CD4-positive, alpha-beta T cell treated with Interleukin-6 for 4 hours (primary cell): ENCODE measurements around the gene ADSS1.
"Not testable (repeated sequence)": the region's sequence is repeated elsewhere in the genome, so short reads cannot be mapped to it uniquely, and the experiment has no call there.

Experiments used
- DNase-seq: peaks from one replicate; pipeline ENCODE4 v3.0.0-alpha.2; 2020; ENCODE audit warnings: mixed read lengths

The ADSS1 gene

GRCh38 chr14:104718147-104718546, 5.9 kb upstream of the ADSS1 start:
- DNase-seq = no peak

GRCh38 chr14:104718871-104719270, 5.2 kb upstream of the ADSS1 start:
- DNase-seq = no peak

- DNase-seq = no peak
These were observed 4.7 kb upstream of the ADSS1 start for GRCh38 chr14:104719343-104719742.

- no peak for DNase-seq
These were observed 2.3 kb upstream of the ADSS1 start for GRCh38 chr14:104721505-104722431.

- no peak for DNase-seq
These were observed 935 bp upstream of the ADSS1 start for GRCh38 chr14:104722938-104723650.

- DNase-seq = peak; percentile 31
These were observed 465 bp downstream of the ADSS1 start for GRCh38 chr14:104724407-104724980.

- no peak for DNase-seq
These were observed 1.1 kb downstream of the ADSS1 start for GRCh38 chr14:104724981-104725771.

GRCh38 chr14:104725772-104726548, 1.9 kb downstream of the ADSS1 start:
- no peak for DNase-seq

- DNase-seq = no peak
These were observed 2.8 kb downstream of the ADSS1 start for GRCh38 chr14:104726600-104727451.

- no peak for DNase-seq
These were observed 4.6 kb downstream of the ADSS1 start for GRCh38 chr14:104728631-104729030.

- DNase-seq = not testable (repeated sequence)
These were observed 5.3 kb downstream of the ADSS1 start for GRCh38 chr14:104729176-104729834.

GRCh38 chr14:104729835-104730181, 5.8 kb downstream of the ADSS1 start:
- DNase-seq = no peak

GRCh38 chr14:104730487-104730886, 6.5 kb downstream of the ADSS1 start:
- DNase-seq = no peak

- no peak for DNase-seq
These were observed 7.6 kb downstream of the ADSS1 start for GRCh38 chr14:104731320-104732294.

GRCh38 chr14:104732355-104732804, 8.4 kb downstream of the ADSS1 start:
- DNase-seq = no peak

- no peak for DNase-seq
These were observed 9.1 kb downstream of the ADSS1 start for GRCh38 chr14:104732931-104733681.

- DNase-seq = no peak
These were observed 10.1 kb downstream of the ADSS1 start for GRCh38 chr14:104734051-104734587.

- DNase-seq = no peak
These were observed 10.6 kb downstream of the ADSS1 start for GRCh38 chr14:104734601-104734990.
